Stimulated activated CD4-positive, alpha-beta T cell treated with anti-CD3 and anti-CD28 coated beads, Interleukin-12 subunit alpha, Interleukin-12 subunit beta, amount 100 ng/mL, for 24 hours (primary cell): ENCODE measurements around the gene GPR179.
"Not testable (repeated sequence)": the region's sequence is repeated elsewhere in the genome, so short reads cannot be mapped to it uniquely, and the experiment has no call there.

Experiments
- DNase-seq, 2 experiments: peaks; one replicate each; pipeline ENCODE4 v3.0.0-alpha.2; 2020; ENCODE audit warnings: low read depth in 2 of 2

Gene GPR179

GRCh38 chr17:38322156-38322779 is 21.5 kb downstream of the GPR179 start:
- peak; percentile 43 to 70 for DNase-seq

GRCh38 chr17:38320482-38320881 is 23.3 kb downstream of the GPR179 start:
- DNase-seq: no peak

GRCh38 chr17:38317081-38317480 is 26.7 kb downstream of the GPR179 start:
- DNase-seq: no peak

- DNase-seq: no peak
These were observed 28.3 kb downstream of the GPR179 start for GRCh38 chr17:38315497-38315896.

GRCh38 chr17:38296834-38297517 is 46.8 kb downstream of the GPR179 start, which contains the start of gene MRPL45:
MRPL45 (plus strand) TSS chr17:38297168; CDS start chr17:38297184, 16 bp downstream.
- DNase-seq: peak; percentile 94 to 95

GRCh38 chr17:38295602-38296365 is 48.0 kb downstream of the GPR179 start:
- DNase-seq: not testable (repeated sequence)

GRCh38 chr17:38289760-38290159 is 54.0 kb downstream of the GPR179 start:
- not testable (repeated sequence) for DNase-seq

- DNase-seq: not testable (repeated sequence)
These were observed 55.4 kb downstream of the GPR179 start for GRCh38 chr17:38288217-38288827.

- peak in 1 of 2 experiments; percentile 17 for DNase-seq
These were observed 57.2 kb downstream of the GPR179 start for GRCh38 chr17:38286501-38287091.

GRCh38 chr17:38285994-38286393 is 57.8 kb downstream of the GPR179 start:
- DNase-seq: not testable (repeated sequence)
